TTC549 (cell line): Measurements from ENCODE around the gene ZMYND8.

Experiments
- FAIRE-seq: peaks from 2 replicates; lab custom pipeline; 2012; peaks lifted over from hg19 to GRCh38; lab: Jason Lieb, UNC

ZMYND8 gene

GRCh38 chr20:47353692-47354463 is 2.6 kb downstream of the ZMYND8 start:
- FAIRE-seq: no peak

GRCh38 chr20:47353239-47353691 is 3.2 kb downstream of the ZMYND8 start:
- FAIRE-seq: no peak

- no peak for FAIRE-seq
Observed at GRCh38 chr20:47352332-47353238, 3.9 kb downstream of the ZMYND8 start.

GRCh38 chr20:47351643-47352331 is 4.7 kb downstream of the ZMYND8 start:
- no peak for FAIRE-seq

- FAIRE-seq: no peak
Observed at GRCh38 chr20:47350691-47351545, 5.6 kb downstream of the ZMYND8 start.

- FAIRE-seq: no peak
Observed at GRCh38 chr20:47350181-47350550, 6.3 kb downstream of the ZMYND8 start.

GRCh38 chr20:47349365-47350180 is 6.9 kb downstream of the ZMYND8 start:
- FAIRE-seq: no peak

GRCh38 chr20:47348539-47349142 is 7.9 kb downstream of the ZMYND8 start:
- FAIRE-seq: no peak

- FAIRE-seq: no peak
Observed at GRCh38 chr20:47347661-47348435, 8.7 kb downstream of the ZMYND8 start.

- FAIRE-seq: no peak
Observed at GRCh38 chr20:47346172-47346571, 10.3 kb downstream of the ZMYND8 start.

GRCh38 chr20:47345214-47345613 is 11.3 kb downstream of the ZMYND8 start:
- no peak for FAIRE-seq

GRCh38 chr20:47343007-47343472 is 13.5 kb downstream of the ZMYND8 start:
- no peak for FAIRE-seq

GRCh38 chr20:47338131-47338628 is 18.3 kb downstream of the ZMYND8 start:
- FAIRE-seq: no peak

GRCh38 chr20:47337413-47337812 is 19.1 kb downstream of the ZMYND8 start:
- no peak for FAIRE-seq

- FAIRE-seq: no peak
Observed at GRCh38 chr20:47336129-47336754, 20.3 kb downstream of the ZMYND8 start.

GRCh38 chr20:47335251-47336128 is 21.0 kb downstream of the ZMYND8 start:
- no peak for FAIRE-seq

- no peak for FAIRE-seq
Observed at GRCh38 chr20:47334022-47334551, 22.4 kb downstream of the ZMYND8 start.
